A673 (cell line): ENCODE results near the gene ZDHHC22. TPM values are rescaled to one million over a fixed set of nuclear protein-coding genes. Genes with fewer than 3 reads are reported as not detected.
A peak's percentile ranks its signal among the peaks of the same experiment; 100 is the strongest.

ENCODE experiments used
- BruUV-seq: library from RNA; stranded (reverse); fragments of 400-500 nt; replicated peaks from 2 replicates; lab custom pipeline; 2021; lab: Mats Ljungman, UMichigan
- CTCF ChIA-PET: fragments of 300-600 bp; sonication (Branson Sonifier 250); formaldehyde crosslinking; loops from one replicate; lab custom pipeline; 2022; ENCODE audit warnings: antibody characterized with exemption; lab: Charles Lee
- POLR2A ChIA-PET: fragments of 300-600 bp; sonication (Branson Sonifier 250); formaldehyde crosslinking; loops from one replicate; lab custom pipeline; 2022; ENCODE audit warnings: antibody characterized with exemption; ENCODE audit not compliant: low non-redundant PET; lab: Charles Lee
- DNase-seq: peaks from one replicate; pipeline ENCODE4 v3.0.0-alpha.2; 2015; ENCODE audit warnings: low spot score
- H3K27ac ChIP-seq: fragments of 200-600 bp; sonication (generic); 2 replicates; pipeline ENCODE4 v1.5.1; 2016; ENCODE audit warnings: mixed run types, low read depth, mild to moderate bottlenecking, mixed read lengths, antibody characterized with exemption, low read length; ENCODE audit not compliant: poor library complexity, severe bottlenecking
- H3K27me3 ChIP-seq: fragments of 200-600 bp; sonication (generic); replicated peaks from 2 replicates; pipeline ENCODE4 v1.6.1; 2017; ENCODE audit warnings: mixed run types, low read depth, mild to moderate bottlenecking, mixed read lengths, antibody characterized with exemption, low read length; ENCODE audit not compliant: insufficient read depth, poor library complexity
- H3K36me3 ChIP-seq: fragments of 200-600 bp; sonication (generic); 2 replicates; pipeline ENCODE4 v1.6.1; 2016; ENCODE audit warnings: mixed run types, mild to moderate bottlenecking, mixed read lengths, antibody characterized with exemption, low read length; ENCODE audit not compliant: insufficient read depth, poor library complexity, severe bottlenecking
- H3K4me1 ChIP-seq: fragments of 200-600 bp; sonication (generic); 2 replicates; pipeline ENCODE4 v1.6.1; 2017; ENCODE audit warnings: mixed run types, mild to moderate bottlenecking, mixed read lengths, antibody characterized with exemption, low read length; ENCODE audit not compliant: insufficient read depth, poor library complexity, severe bottlenecking
- H3K4me3 ChIP-seq: fragments of 200-600 bp; sonication (generic); 2 replicates; pipeline ENCODE4 v1.5.1; 2016; ENCODE audit warnings: low read depth, mixed run types, mild to moderate bottlenecking, mixed read lengths, low read length; ENCODE audit not compliant: poor library complexity, severe bottlenecking
- H3K9me3 ChIP-seq: fragments of 200-600 bp; sonication (generic); 2 replicates; pipeline ENCODE4 v1.6.1; 2016; ENCODE audit warnings: mixed run types, low read depth, mild to moderate bottlenecking, mixed read lengths, antibody characterized with exemption, low read length; ENCODE audit not compliant: poor library complexity, severe bottlenecking
- CTCF ChIP-seq: fragments of 300-800, 200-600 bp; sonication (generic); conservative IDR thresholded peaks from 2 replicates; pipeline ENCODE4 v1.5.1; 2017; ENCODE audit warnings: low read depth, mild to moderate bottlenecking, antibody characterized with exemption, low read length, moderate library complexity, mixed read lengths
- EZH2 ChIP-seq: fragments of 200-600 bp; sonication (generic); IDR thresholded peaks from 2 replicates; pipeline ENCODE4 v1.6.1; 2017; ENCODE audit warnings: borderline replicate concordance, low read depth, mild to moderate bottlenecking, mixed read lengths, antibody characterized with exemption, low read length; ENCODE audit not compliant: poor library complexity, severe bottlenecking
- intact Hi-C: fragments of 100-400 bp; cut with micrococcal nuclease; formaldehyde crosslinking; loops from one replicate; pipeline ENCODE4 v1.10.0; 2022; ENCODE audit not compliant: unreplicated experiment
- total RNA-seq: library from RNA; stranded (reverse); gene quantifications from 2 replicates; pipeline ENCODE4 v1.2.3, GENCODE V29; 2021

The ZDHHC22 gene
- total RNA-seq, 1 experiment from 2014 or later, result 0.60 TPM

GRCh38 chr14:77116172-77116817, 25.3 kb downstream of the ZDHHC22 start:
- H3K27ac ChIP-seq, result no peak overlapping the region
- BruUV-seq, result TSS peak; percentile 16
- H3K9me3 ChIP-seq, result no peaks in the 10 kb centered on the region
- H3K4me3 ChIP-seq, result no peak overlapping the region
- intact Hi-C loops, result no loop called here
- TF ChIP-seq CTCF (no peak), EZH2 (no peak)
- DNase-seq, result no peak
- H3K27me3 ChIP-seq, result no peaks in the 10 kb centered on the region
- H3K36me3 ChIP-seq, result peaks cover 38% of the 10 kb centered on the region
- CTCF ChIA-PET, result interaction anchor here (0.6 kb wide), 1 partner anchor 246 kb away, joined by 3 read pairs; no protein-coding TSS in a partner anchor
- H3K4me1 ChIP-seq, result peaks cover 9% of the 10 kb centered on the region
- POLR2A ChIA-PET, result no interaction called here

GRCh38 chr14:77114609-77115008, 27.0 kb downstream of the ZDHHC22 start:
- no peaks in the 10 kb centered on the region for H3K9me3 ChIP-seq
- H3K27me3 ChIP-seq, result no peaks in the 10 kb centered on the region
- H3K4me1 ChIP-seq, result peaks cover 26% of the 10 kb centered on the region
- POLR2A ChIA-PET, result no interaction called here
- CTCF ChIA-PET, result no interaction called here
- intact Hi-C loops, result no loop called here
- H3K27ac ChIP-seq, result no peak overlapping the region
- H3K4me3 ChIP-seq, result no peak overlapping the region
- TF ChIP-seq EZH2 (no peak), CTCF (no peak)
- no TSS peak for BruUV-seq
- peaks cover 38% of the 10 kb centered on the region for H3K36me3 ChIP-seq
- no peak for DNase-seq

- no peak overlapping the region for H3K4me3 ChIP-seq
- BruUV-seq, result no TSS peak
- H3K27ac ChIP-seq, result no peak overlapping the region
- H3K36me3 ChIP-seq, result peaks cover 38% of the 10 kb centered on the region
- H3K9me3 ChIP-seq, result no peaks in the 10 kb centered on the region
- intact Hi-C loops, result no loop called here
- CTCF ChIA-PET, result no interaction called here
- TF ChIP-seq CTCF (no peak), EZH2 (no peak)
- H3K4me1 ChIP-seq, result peaks cover 34% of the 10 kb centered on the region
- H3K27me3 ChIP-seq, result no peaks in the 10 kb centered on the region
- POLR2A ChIA-PET, result no interaction called here
- no peak for DNase-seq
Measured at GRCh38 chr14:77113644-77114043, 27.9 kb downstream of the ZDHHC22 start.
